GM21576 (cell line): ENCODE data around the gene TSGA10IP.

Experiments used
- ATAC-seq: cut with Tn5 transposase; IDR thresholded peaks from one replicate; pipeline ENCODE4 v1.9.1; 2021; ENCODE audit warnings: mild to moderate bottlenecking, moderate library complexity; ENCODE audit not compliant: unreplicated experiment

Gene TSGA10IP

DNA sequence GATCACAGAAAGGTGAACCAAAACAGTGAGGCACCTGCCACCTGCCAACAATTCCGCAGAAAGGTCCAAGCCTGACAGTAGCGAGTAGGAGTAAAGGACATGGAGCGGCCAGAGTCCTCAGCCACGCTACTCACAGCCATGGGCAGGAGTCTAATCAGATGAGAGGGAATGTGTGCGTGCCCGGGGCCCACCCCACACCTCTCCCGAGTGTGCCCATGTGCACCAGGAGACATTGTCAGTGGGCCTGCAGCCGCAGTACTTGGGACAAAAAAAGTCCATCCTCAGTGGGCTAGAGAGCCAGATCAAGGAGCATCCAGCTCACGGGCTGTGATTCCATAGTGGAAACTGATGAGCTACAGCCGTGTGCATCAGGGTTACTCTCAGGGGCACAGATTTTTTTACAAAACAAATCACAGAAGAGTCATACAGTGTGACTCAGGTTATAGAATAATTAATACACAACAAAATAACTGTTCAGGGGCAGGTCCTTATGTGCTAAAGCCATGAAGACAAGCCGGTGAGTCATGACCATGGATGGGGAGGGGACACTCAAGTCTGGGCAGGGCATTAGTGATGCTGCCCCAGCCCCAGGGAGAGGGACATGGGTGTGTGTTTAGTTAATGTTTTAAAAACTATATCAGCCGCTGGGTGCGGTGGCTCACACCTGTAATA lies 28.3 kb downstream of the TSGA10IP start:
- ATAC-seq, result no peak

GRCh38 chr11:65975771-65976170 lies 30.5 kb downstream of the TSGA10IP start:
- ATAC-seq, result no peak

DNA sequence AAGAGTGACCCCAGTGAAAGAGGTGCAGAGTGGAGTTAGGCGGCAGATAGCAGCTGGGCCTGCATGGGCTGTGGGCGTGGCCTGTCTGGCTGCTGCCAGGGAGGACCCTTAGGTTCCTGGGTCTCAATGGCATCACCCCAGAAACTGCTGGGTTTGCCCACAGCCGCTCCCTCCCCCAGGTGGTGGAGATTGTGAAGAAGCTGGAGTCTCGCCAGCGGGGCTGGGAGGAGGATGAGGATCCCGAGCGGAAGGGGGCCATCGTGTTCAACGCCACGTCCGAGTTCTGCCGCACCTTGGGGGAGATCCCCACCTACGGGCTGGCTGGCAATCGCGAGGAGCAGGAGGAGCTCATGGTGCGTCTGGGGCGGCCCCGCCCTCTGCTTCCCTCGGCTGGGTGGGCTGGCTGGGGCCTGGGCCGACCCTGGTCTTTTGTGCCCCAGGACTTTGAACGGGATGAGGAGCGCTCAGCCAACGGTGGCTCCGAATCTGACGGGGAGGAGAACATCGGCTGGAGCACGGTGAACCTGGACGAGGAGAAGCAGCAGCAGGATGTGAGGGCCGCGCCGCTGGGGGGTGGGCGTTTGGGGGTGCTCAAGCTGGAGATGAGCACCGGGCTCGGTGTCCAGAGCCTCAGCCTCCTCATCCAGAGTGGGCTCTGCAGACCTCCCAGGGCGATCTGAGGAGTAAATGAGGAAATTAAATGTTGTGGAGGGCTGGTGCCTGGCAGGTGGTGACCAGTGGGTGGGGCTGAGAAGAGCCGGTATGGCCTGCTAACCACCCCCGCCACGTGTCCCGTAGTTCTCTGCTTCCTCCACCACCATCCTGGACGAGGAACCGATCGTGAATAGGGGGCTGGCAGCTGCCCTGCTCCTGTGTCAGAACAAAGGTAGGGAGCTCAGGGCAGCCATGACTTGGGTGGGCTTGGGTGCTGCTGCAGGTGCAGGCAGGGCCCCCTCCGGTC lies 31.2 kb downstream of the TSGA10IP start:
- no peak for ATAC-seq

GRCh38 chr11:65977621-65978390 lies 32.5 kb downstream of the TSGA10IP start:
- no peak for ATAC-seq

GRCh38 chr11:65978391-65979238 lies 33.3 kb downstream of the TSGA10IP start:
- ATAC-seq, result no peak

- no peak for ATAC-seq
These were observed 34.0 kb downstream of the TSGA10IP start for GRCh38 chr11:65979261-65979759.

DNA sequence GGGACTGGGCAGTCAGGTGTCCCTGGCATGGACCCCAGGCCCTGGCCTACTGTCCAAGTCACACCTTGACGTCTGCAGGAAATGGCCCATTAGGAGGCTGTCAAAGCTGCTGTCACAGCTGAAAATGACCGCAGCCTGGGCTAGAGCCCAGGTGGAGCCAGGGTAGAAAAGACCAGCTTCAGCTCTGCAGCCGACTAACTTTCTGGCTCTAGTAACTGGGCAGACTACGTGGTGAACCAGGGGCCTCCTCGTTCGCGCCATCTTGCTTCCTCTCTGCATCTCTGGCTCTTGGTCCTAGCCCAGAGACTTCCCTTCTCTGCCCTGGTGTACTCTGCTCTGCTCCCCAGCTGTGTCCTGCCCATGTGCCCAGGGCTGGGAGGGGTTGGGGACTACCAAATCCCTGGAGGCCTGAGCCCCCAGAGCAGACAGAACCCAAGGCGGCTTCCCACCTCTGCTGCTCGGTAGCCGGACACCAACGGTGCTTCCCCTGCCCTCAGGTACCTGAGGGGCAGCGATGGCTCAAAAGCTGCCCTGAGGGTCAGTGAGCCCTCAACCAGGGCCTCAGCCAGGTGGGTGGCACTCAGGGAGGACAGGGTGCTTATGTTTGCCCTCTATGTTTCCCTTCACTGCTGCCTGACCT lies 35.9 kb downstream of the TSGA10IP start:
- no peak for ATAC-seq

GRCh38 chr11:65981972-65982823 lies 36.9 kb downstream of the TSGA10IP start:
- ATAC-seq, result no peak

DNA sequence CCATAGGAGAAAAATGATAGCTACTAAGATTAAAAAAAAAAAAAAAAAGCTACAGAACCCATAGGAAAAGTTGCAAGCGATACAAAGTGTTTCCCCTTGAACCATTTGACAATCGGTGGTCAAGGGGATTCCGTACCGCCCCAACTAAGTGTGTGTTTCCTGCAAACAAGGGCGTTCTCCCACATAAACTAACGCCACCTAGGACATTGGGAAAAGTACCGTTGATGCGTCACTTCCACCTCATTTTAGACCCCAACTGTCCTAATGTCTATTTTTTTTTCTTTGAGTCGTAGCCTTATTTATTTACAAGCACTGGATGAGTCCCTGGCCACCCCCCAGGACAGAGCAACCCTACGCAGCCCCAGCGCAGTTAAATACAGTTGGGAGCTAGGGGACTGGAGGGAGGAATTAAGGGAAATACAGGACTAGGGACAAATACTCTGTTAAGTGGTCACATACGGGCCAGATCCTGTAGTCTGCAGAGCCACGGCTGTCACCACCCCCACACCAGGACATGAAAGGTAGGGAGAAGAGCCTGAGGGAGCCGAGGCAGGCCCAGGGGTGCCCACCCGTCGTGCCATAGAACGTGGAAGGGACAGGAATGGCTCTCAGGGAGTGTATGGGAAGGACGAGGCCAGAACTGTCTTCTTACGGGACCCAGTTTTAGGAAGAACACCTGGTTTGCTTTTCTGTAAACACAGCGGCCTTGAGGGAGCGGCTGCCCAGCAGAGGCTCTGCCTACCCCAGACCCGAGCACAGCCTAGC lies 37.7 kb downstream of the TSGA10IP start:
- no peak for ATAC-seq

DNA sequence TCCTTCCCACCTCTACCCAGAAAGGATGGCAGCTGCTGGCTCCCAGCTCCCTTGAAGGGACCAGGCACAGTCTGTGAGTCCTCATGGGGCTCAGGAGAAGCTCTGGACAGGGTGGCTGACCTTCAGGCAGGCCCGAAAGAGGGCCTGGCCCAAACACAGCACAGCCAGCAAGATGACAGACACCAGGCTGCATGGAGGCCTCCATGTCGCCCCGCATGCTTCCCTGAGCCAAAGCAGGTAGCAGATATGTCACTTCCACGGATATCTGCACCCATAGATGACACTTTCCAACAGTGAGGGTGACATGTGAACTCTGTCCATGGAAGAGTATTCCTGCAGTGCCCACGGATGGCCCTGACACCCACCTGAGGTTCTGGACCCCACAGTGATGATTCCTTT lies 38.3 kb downstream of the TSGA10IP start:
- ATAC-seq, result no peak

DNA sequence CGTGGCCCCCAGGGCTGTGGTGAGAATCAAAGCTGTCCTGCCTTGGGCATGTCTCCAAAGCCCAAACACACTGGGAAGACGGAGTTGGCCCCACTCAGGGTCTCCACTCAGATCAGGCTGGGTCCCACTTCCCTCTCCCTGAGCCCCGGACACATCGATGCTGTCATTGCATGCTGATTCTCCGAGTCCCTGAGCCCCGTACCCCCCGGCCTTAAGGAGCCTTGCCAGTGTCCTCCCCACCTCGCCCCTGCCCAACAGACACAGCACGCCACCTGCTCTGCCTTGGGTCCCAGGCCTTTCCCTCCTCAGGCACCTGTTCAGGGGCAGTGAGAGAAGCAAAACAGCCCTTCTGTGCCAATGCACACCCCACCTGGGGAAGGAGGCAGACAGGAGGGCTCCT lies 42.1 kb downstream of the TSGA10IP start:
- ATAC-seq, result no peak

DNA sequence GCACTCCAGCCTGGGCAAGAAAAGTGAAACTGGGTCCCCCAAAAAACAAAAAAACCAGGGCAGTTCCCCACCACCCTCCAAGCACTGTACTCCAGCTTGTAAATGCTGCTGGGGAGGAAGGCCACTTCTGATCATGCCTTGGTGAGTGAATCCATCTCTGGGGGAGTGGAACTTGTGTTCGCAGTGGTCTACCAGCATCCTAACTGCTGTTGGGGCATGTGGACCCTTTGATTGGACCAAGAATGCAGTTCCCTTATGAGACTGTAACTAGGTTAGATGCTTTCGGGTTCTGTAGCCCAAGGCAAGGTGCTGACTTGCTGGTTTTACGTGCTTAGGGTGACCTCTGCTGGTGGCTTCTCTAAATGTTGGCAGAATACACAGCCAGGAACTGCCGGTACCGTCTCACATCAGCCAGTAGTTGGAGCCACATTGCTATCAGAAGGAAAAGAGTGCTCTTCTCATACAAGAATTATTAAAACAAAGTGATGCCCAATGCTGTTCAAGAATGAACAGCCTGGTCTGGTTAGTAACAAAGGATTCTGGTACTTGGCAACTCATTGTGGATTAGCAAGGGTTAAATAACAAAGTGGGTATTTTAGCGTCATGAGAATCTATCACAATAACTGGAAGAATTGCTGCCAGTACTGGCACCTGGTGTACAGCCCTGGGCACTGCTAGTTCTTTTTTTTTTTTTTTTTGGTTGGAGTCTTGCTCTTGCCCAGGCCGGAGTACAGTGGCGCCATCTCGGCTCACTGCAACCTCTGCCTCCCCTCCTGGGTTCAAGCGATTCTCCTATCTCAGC lies 43.7 kb downstream of the TSGA10IP start:
- ATAC-seq, result peak; percentile 92

- ATAC-seq, result no peak
These were observed 46.8 kb downstream of the TSGA10IP start for GRCh38 chr11:65992056-65992455.

DNA sequence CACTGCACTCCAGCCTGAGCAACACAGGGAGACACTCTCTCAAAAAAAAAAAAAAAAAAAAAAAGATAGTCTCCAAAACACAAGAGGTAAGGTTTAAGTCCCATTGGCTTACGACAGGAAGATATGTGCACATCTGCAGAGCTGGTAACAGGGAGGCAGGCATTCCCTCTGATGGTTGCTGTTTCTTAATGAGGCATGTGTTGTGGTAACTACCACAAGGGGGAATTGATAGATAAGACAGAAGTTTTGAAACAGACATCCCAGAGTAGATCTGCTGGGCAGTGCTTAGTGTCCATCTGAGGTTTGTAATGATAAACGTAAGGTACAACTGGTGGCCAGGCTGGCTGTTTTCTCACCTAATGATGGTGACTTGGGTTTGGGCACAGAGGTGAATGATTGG lies 52.0 kb downstream of the TSGA10IP start:
- no peak for ATAC-seq

- ATAC-seq, result peak; percentile 65
These were observed 56.8 kb downstream of the TSGA10IP start, which contains the start of the genes BANF1 and EIF1AD for GRCh38 chr11:66001942-66002647. TSS of gene BANF1 (plus strand) at chr11:66002503. CDS start at chr11:66003251, 748 bp downstream. TSS of gene EIF1AD (minus strand) at chr11:66002157. CDS start at chr11:66000389, 1,768 bp downstream.

- peak; percentile 33 for ATAC-seq
These were observed 57.5 kb downstream of the TSGA10IP start for GRCh38 chr11:66002648-66003225.
